Measurements from ENCODE around the gene RHCG. TPM values are rescaled to one million over a fixed set of nuclear protein-coding genes. Genes with fewer than 3 reads are reported as not detected.

The RHCG gene
- total RNA-seq, 1 experiment from 2014 or later = 0.28 TPM

DNA sequence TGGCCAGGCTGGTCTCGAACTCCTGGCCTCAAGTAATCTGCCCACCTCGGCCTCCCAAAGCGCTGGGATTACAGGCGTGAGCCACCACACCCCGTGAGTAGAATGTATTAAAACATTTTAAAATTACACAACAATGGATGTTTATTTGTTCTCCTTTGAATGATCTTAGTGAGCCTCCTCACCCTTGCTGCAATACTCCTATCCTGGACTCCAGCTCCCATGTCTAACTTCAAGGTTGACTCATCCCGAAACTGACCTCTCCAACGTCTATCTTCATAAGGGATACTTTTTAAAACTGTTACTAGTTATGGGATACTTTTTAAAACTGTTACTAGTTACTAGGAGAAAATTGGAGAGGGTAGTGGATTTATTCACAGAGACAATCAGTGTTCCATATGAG is 17.8 kb upstream of the RHCG start:
- no peak for DNase-seq
- no peak overlapping the region for H2BK20ac ChIP-seq (ENCODE audit: low read depth, low read length, poor library complexity, severe bottlenecking)
- Mint-ChIP-seq H3K27me3 (ENCODE audit: low read depth) (peaks cover 13% of the 10 kb centered on the region), H3K36me3 (ENCODE audit: insufficient read depth in 1 of 3, low read depth in 3 of 3) (no peaks in the 10 kb centered on the region), H3K4me1 (no peaks in the 10 kb centered on the region), H3K27ac (no peak overlapping the region), H3K4me3 (no peak overlapping the region), H3K9me3 (no peaks in the 10 kb centered on the region)
- H4K5ac ChIP-seq (ENCODE audit: insufficient read length, low read depth, low read length) = no peak overlapping the region
- no peaks in the 10 kb centered on the region for H3K23me2 ChIP-seq (ENCODE audit: insufficient read length, low read depth, low read length, poor library complexity, severe bottlenecking)
- H3K9ac ChIP-seq (ENCODE audit: extremely low read depth, insufficient read length, low read length) = no peak overlapping the region
- H3K79me1 ChIP-seq (ENCODE audit: insufficient read depth, low read depth, low read length, poor library complexity, severe bottlenecking) = no peaks in the 10 kb centered on the region
- no peak overlapping the region for H3T11ph ChIP-seq (ENCODE audit: low read length)
- no peak overlapping the region for H2BK12ac ChIP-seq (ENCODE audit: insufficient read length, low read depth, low read length)
- H3K9me3 ChIP-seq (ENCODE audit: control insufficient read depth, low read depth, low read length) = no peaks in the 10 kb centered on the region
- no peaks in the 10 kb centered on the region; the same call in 1 of the 2 replicates for H3K4me1 ChIP-seq (ENCODE audit: insufficient read depth, low read length)
- H3K79me2 ChIP-seq (ENCODE audit: insufficient read depth, low read length) = no peaks in the 10 kb centered on the region
- WGBS (ENCODE audit: extremely low coverage, insufficient read length, low lambda C conversion rate) = no CpG with 5 or more reads among the region's 7 CpGs
- no peak overlapping the region for H2AK5ac ChIP-seq (ENCODE audit: insufficient read length, low read length)
- no peak overlapping the region for H3K18ac ChIP-seq (ENCODE audit: insufficient read length, low read depth, low read length)
- no peaks in the 10 kb centered on the region for H4K20me1 ChIP-seq (ENCODE audit: control insufficient read depth, insufficient read depth, insufficient read length)
- no peak overlapping the region for H3K4ac ChIP-seq (ENCODE audit: low read depth, low read length)
- no peak overlapping the region for H2BK120ac ChIP-seq (ENCODE audit: low read depth, low read length, poor library complexity, severe bottlenecking)
- no peak overlapping the region for H4K8ac ChIP-seq (replicated peaks; ENCODE audit: insufficient read length, low read depth, low read length)
- H3K23ac ChIP-seq (ENCODE audit: insufficient read length, low read depth, low read length) = no peak overlapping the region
- H2BK15ac ChIP-seq (ENCODE audit: low read depth, low read length) = no peak overlapping the region
- no peaks in the 10 kb centered on the region for H3K27me3 ChIP-seq (ENCODE audit: insufficient read depth, low read length)
- no peak overlapping the region for H3K4me2 ChIP-seq (ENCODE audit: insufficient read depth, insufficient read length, low read length)
- no peak overlapping the region for H4K91ac ChIP-seq (ENCODE audit: insufficient read length, low read depth, low read length)
- no peak overlapping the region for H3K27ac ChIP-seq (ENCODE audit: insufficient read length, low read depth, low read length)
- no peak overlapping the region for H3K56ac ChIP-seq (ENCODE audit: insufficient read length, low read depth, low read length)
- no peak overlapping the region for H3K14ac ChIP-seq (ENCODE audit: insufficient read depth, low read length)
- H2AFZ ChIP-seq (ENCODE audit: low read length) = no peak overlapping the region
- H2BK5ac ChIP-seq (ENCODE audit: insufficient read length, low read length) = no peak overlapping the region
- TF ChIP-seq, protein P1, sequence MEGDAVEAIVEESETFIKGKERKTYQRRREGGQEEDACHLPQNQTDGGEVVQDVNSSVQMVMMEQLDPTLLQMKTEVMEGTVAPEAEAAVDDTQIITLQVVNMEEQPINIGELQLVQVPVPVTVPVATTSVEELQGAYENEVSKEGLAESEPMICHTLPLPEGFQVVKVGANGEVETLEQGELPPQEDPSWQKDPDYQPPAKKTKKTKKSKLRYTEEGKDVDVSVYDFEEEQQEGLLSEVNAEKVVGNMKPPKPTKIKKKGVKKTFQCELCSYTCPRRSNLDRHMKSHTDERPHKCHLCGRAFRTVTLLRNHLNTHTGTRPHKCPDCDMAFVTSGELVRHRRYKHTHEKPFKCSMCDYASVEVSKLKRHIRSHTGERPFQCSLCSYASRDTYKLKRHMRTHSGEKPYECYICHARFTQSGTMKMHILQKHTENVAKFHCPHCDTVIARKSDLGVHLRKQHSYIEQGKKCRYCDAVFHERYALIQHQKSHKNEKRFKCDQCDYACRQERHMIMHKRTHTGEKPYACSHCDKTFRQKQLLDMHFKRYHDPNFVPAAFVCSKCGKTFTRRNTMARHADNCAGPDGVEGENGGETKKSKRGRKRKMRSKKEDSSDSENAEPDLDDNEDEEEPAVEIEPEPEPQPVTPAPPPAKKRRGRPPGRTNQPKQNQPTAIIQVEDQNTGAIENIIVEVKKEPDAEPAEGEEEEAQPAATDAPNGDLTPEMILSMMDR (conservative IDR thresholded peaks at IDR 0.05) = no peak

Data from H9 (cell line).